ENCODE results near the gene ATAD1.
"Not testable (repeated sequence)": the region's sequence is repeated elsewhere in the genome, so short reads cannot be mapped to it uniquely, and the experiment has no call there.

Gene ATAD1

DNA sequence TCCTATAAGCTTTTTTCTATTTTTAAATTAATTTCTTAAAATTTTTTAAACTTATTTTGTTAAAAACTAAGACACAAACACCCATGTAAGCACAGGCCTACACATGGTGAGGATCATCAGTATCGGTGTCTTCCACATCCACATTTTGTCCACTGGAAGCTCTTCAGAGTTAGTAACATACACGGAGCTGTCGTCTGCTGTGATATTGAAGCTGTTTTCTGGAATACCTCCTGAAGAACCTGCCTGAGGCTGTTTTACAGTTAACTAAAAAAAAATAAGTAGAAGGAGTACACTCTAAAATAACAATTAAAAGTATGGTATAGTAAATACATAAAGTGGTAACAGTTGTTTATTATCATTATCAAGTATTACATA lies 27.6 kb upstream of the ATAD1 start:
- DNase-seq = no peak

DNA sequence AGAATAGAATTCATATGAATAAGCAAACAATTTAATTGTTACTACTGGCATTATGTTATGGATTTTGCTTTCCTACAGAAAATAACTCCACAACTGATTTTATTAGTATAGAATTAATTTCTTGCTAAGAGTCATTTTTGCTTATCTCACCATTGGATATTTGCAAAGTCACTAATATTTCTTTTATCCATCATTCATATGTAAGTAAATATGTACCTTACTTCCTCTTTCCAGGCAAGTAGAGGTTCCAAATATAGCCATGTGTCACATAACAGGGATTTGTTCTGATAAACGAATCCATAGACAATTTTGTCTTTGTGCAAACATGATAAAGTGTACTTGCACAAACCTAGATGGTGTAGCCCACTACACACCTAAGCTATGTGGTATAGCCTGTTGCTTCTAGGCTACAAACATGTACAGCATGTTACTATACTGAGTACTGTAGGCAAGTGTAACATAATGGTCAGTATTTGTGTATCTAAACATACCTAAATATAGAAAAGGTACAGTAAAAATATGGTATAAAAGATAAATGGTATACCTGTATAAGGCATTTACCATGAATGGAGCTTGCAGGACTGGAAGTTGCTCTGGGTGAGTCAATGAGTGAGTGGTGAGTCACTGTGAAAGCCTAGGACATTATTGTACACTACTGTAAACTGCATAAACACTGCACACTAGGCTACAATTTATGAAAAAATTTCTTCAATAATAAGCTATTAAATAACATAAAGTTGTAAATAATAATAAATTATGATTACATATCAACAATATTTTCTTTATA lies 27.0 kb upstream of the ATAD1 start:
- DNase-seq = no peak

DNA sequence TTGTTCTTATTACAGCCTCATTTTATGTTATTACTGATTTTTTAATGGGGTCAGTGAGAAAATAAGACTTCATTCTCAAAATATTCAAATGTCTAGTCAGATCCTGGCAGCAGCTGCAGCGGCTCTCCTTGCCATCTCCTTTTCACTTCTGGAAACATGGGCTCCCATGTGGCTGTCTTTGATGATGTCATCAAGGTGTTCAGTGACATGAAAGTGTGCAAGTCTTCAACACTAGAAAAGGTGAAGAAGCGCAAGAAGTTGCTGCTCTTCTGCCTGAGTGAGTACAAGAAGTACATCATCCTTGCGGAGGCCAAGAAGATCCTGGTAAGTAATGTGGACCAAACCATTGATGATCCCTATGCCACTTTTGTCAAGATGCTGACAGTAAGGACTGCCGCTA lies 25.7 kb upstream of the ATAD1 start:
- DNase-seq = no peak

DNA sequence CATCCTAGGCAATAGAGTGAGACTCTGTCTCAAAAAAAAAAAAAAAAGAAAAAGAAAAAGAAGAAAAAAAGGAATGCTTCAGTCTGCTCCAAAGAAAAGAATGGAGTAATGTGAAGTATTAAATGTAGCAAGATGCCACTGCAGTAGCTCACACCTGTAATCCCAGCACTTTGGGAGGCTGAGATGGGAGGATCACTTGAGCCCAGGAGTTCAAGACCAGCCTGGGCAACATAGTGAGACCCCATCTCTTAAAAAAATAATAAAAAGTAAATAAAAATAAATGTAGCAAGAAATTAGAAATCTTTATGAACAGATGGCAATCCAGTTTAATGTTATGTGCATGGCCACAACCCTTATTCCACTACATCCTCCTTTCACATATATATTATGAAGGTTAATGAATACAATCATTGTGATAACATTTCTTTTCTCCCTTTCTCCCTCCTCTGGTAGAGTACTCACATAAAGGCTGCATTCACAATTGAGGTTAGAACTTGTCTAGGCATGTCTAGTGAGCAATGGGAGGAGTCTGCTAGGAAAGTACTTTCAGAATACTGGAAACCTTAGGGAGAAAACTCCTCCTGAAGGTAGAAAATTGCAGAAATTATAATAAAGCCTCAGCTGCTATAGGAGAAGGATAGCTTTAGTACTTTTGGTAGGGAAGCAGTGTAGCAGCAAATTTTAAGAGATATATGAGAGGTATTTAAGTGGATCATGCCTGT lies 24.9 kb upstream of the ATAD1 start:
- no peak for DNase-seq

DNA sequence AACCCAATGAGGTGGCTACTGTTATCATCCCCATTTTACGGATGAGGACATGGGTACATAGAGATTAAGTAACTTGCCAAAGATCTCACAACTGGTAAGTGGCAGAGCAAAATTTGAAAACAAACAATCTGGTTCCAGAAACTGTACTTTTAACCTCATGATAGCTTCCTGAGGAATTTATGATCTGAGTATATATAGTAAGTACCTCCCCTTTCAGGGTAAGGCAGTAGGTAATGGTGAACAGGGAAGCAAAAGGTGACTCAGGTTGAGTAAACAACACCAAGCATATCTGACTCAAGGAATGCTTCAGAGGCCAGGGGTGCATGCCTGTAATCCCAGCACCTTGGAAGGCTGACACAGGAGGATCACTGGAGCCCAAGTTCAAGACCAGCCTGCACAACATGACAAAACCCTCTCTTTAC lies 24.2 kb upstream of the ATAD1 start:
- no peak for DNase-seq

DNA sequence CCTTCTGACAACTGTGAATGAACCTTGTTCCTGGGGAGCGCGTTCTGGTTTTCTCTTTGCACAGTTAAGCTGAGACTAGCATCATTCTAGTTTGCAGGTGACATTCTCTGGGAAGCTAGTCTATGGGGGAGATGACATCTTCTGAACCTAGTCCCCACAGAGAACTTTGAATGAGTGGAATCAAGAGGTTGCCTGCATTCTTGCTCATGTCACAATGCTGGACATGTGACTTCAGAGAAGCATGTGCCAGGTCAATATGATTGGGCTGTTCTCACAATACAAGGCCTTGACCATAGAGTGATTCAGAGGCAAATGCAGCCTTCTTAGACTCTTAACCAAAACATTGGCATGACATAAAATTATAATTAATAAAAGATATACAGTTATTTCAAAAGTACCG lies 23.2 kb upstream of the ATAD1 start:
- DNase-seq = no peak

DNA sequence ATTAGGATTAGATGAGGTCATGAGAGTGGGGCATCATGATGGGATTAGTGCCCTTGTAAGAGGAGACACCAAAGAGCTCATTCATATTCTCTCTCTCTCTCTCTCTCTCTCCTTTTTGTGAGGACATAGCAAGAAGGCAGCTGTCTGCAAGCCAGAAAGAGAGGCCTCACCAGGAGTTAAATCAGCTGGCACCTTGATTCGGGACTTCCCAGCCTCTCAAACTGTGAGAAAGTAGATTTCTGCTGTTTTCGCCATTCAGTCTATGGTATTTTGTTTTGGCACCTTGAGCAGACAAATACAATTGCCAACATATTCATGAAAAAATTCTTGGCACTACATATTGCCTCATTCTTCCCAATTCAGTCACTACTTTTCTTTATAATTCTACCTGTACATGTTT lies 20.6 kb upstream of the ATAD1 start:
- DNase-seq = no peak

DNA sequence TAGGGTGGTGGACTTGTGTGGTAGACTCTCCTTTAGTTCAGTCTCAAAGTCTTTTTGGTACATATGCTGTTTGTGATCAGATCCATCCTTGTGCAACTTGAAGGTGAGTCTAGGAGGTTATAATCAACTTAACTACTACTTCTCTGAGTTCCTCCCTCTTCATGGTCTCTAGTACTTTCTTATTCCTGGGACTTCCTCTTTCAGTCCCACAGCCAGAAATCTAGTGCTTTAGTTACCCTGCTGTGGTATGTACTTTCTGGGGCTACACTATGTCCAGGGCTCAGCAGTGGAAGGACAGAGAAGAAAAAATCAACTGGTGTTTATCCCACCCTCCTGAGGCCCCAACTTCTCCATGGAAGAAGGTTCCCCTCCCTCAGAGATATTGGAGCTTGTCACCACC lies 19.4 kb upstream of the ATAD1 start:
- DNase-seq = no peak

DNA sequence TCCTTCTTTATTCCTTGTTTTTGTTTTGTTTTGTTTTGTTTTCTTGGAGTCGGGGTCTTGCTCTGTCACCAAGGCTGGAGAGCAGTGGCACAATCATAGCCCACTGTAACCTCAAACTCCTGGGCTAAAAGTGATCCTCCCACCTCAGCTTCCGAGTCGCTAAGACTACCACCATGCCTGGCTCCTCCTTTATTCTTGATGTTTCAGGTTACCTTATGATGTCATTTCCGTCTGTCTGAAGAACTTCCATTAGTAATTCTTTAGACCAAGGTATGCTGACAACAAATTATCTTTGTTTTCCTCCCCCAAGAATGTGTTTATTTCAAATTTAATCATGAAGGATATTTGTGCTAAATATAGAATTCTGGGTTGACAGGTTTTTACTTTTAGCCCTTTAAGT lies 18.1 kb upstream of the ATAD1 start:
- DNase-seq = no peak

DNA sequence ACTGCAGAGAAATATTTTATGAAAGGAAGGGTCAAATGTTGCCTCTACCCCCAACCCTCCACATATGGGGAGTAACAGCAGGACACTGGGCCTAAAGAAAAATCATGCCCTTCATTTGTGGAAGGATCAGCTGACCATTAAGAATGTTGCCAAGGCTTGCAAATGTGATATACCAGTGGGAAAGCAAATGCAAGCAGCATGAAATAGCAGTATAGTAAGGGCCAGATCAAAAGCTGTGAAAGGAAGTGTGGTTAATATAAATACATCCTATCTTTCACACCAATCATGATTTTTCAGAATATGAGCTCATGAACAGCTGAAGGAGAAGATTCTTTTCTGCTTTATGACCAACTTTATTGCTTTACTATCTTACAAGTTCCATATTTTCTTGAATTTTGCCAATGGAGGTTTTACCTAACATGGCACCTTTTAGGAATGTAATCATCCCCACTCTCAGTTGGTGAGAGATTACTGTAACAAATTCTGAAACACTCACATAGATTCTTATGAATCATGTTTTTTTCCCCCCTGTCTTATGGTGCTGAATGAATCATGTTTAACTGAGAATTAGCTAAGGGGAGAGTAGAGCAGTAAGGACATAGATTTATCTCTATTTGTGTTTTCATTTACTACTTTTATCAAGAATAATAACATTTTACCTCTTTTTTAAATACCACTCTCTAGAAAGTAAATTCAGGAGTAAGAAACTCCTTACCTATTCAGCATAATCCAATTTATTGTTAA lies 12.1 kb upstream of the ATAD1 start:
- no peak for DNase-seq

DNA sequence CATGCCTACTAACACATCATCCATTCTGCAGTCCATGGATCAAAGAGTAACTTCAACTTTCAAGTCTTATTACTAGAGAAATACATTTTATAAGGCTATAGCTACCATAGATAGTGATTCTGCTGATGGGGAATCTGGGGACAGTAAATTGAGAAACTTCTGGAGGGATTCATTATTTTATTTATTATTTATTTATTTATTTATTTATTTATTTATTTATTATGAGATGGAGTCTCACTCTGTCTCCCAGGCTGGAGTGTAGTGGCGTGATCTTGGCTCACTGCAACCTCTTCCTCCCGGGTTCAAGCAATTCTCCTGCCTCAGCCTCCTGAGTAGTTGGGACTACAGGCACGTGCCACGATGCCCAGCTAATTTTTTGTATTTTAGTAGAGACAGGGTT lies 11.0 kb upstream of the ATAD1 start:
- DNase-seq = not testable (repeated sequence)

DNA sequence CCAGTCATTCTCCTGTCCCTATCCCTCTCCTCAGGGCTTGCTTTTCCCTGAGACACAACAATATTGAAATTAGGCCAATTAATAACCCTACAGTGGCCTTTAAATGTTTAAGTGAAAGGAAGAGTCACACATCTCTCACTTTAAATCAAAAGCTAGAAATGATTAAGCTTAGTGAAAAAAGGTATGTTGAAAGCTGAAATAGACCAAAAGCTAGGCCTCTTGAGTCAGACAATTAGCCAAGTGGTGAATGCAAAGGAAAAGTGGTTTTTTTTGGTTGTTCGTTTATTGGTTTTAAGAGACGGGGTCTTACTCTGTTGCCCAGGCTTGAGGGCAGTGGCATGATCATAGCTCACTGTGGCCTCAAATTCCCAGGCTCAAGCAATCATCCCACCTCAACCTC lies 9.7 kb upstream of the ATAD1 start:
- DNase-seq = no peak

DNA sequence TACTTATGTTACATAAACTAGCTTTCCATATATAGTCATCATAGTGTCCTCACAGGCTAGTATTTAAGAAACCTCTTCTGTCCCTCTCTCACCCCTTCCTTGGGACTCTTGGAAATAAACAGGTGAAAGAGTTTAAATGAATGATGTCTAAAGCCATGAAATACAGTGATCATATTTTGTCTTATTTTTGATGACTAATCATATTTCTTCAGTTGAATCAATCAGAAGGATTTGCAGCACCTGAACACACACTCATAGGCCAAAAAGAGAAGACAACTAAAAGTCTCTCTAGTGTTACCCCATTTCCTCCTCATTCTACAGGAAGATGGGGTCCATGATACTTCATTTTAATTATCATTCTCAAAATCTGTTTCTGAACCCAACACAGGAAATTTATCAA lies 8.6 kb upstream of the ATAD1 start:
- no peak for DNase-seq

DNA sequence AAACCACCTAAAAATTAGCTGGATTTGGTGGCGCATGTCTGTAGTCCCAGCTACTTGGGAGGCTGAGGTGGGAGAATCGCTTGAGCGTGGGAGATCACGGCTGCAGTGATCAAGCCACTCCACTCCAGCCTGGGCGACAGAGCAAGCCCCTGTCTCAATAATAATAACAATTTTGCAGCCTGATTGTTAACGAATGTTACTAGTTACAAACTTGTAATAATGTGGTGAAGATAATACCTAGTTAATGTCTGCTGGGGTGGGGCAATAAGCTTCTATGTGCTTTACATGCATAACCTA lies 1.2 kb upstream of the ATAD1 start:
- DNase-seq = no peak

DNA sequence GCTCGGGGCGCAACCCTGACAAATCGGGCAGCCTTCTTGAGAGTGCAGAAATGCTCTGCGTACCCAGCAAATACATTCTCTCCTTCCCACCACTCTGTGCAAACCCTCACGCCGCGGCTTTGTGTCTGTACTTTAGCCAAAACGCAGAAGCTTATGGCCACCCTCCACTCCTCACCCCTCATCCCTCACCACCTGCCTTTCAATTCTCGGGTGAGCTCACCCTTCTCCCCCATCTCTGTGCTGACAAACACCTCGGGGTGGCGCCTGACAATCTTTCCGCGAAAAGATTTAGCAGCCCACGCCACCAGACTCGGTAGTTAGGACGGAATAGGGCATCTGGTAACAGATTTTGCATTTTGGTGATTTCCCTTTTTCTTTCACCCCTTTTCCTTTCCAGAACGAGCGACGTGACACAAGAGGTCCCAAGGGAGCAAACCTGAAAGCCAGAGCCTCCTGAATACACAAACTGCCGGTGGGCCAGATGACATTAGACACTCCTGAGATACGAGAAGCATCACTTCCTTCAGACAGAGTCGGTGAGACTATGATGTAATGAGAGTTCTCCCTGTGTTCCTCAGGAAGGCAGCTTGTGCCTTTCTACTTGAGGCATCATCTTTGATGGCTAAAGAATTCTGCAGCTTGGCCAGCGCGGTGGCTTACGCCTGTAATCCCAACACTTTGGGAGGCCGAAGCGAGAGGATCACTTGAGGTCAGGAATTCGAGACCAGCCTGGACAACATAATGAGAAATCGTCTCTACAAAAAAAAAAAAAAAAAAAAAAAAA lies 671 bp upstream of the ATAD1 start:
- no peak for DNase-seq

DNA sequence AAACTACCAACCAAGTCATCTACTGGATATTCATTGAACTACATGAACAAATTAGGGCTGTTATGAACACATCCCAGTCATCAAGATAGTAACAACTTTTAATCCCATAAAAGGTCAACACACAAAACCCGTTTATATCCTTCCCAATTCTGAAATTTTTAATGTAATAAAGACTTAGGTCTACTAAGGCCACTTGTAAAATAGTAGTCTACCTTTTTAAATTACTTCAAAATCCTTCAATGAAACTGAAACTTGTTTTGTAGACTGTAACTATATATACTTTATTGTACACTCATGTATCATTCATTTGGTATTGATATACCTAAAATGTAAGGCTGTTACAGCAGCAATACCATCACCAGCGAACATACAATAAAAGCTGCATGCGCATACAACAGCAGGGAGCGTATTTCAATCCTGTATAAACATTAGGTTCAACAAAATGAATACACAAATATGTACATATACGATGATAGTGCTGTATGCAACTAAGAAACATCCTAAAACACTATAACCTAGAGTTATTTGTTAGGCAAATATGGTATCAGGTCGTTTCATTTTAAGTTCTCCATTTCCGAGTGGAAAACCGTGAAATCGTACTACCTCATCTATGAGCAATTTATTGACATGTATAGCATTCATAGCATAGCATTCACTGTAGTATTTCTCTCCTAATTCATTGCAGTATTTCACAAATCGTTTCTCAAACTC lies 973 bp downstream of the ATAD1 start:
- DNase-seq = no peak

DNA sequence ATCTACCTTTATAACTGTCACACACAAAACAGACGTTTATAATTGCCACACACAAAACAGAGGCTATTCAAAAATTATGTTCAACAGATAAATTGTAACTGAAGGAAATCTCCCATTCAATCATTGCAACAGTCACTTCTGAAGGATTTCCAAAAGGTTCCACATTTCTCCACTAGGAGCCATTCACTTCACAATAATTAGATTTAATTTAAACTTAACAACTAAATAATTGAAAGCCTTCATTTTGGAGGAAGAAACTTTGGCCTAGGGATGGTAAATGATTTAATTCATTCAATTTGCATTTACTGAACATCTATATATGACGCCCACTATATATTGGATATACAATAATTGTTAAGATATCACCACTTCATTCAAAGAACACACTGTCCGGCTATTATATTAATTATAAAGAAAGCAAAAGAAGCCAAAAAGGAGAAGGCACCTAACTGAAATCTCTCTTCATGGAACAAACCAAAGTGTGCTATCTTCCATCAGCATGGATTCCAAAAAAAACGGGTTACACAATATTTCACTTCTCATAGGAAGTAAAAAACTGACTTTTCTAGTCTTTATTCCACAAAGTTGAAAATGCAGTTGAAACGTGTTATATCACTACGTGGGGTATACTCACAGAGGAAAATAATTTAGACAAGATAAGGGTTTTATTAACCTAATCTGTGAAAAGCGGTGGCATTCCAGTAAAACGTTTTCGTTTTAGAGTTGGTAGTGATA lies 1.7 kb downstream of the ATAD1 start:
- no peak for DNase-seq

DNA sequence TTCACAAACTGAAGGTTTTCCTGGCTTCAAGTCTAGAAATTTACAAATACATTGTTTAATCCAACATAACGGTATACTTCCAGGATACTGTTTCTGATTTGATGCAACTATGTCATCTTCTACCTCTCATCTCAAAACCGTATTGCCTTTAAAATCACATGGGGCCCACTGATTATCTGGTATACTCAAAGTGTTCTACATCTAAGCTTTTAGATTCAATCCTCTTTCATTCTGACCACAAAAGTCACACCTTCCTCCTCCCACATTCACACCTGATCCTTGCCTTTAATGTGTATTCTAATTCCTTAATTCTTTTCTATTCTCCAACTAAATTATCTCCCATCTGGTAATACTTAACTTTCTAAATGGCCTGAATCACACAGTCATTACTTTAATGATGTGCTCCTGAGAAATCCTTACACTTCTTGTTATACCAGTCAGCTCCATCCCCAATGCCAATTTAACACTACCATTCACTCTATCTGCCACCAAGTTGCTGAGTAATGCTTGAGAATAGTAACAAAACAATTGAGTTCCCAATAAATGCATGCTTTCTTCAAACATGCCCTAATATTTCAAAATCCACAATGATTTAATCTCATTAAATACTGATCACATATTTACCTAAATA lies 13.0 kb downstream of the ATAD1 start:
- DNase-seq = no peak

DNA sequence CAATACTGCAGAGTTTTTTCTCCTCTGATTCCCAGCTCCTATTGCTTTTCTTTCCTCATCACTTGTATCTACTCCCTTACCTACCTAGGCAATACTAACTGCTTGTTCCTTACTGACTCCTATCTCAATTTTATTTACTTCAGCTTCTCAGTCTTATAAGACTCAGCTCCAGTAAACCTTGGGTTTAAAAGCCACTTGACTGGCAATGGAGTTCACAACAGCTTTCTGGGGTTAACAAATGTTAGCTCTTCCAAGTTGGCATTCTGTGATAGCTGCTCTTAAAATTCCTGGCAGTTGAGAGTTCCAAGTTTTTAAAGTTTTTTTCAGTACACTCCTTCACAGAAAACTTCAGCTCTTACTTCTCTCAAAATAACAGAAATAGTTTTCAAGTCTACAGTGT lies 14.2 kb downstream of the ATAD1 start:
- no peak for DNase-seq

DNA sequence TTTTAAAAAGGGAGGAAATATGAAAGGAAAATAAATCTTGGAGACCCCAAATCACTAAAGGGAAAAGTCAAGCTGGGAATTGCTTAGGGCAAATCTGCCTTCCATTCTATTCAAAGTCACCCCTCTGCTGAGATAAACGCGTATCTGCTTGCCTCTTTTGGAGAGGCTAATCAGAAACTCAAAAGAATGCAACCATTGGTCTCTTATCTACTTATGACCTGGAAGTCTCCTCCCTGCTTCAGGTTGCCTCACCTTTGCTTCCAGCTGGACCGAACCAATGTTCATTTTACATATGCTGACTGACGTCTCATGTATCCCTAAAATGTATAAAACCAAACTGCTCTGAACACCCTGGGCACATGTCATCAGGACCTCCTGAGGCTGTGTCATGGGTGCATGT lies 14.7 kb downstream of the ATAD1 start:
- no peak for DNase-seq

DNA sequence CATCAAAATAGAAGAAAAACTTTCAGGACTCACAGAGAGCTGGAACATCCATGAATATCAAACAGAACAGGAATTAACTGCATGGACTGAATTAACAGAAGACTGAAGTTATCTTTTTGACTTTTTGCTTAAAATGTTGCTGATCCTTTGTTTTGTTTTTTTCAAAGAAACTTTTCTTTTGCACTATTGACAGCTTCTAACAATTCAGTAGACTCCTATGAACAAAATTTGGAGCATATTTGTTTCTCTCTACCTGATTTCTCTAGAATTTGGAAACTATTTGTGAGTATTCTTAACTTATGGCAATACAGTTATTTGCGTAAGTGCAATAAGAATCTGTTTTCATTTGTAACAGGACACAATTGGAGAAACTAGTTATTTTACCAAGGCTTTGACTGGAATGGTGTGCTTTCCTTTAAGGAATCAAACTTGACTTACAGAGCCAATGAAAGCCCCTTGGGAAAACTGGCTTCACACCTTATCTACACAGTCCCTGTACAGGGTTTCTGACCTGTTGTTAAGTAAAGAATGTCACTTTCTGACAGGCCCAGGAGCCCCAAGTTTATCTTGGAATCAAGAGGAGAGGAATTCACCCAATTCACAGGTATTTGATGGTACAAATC lies 16.1 kb downstream of the ATAD1 start:
- DNase-seq = not testable (repeated sequence)
